GM19395 (cell line): Measurements from ENCODE around the gene MBTD1.
"Not testable (repeated sequence)": the region's sequence is repeated elsewhere in the genome, so short reads cannot be mapped to it uniquely, and the experiment has no call there.

Source experiments
- ATAC-seq: cut with Tn5 transposase; IDR thresholded peaks from one replicate; pipeline ENCODE4 v1.9.1; 2021; ENCODE audit warnings: mild to moderate bottlenecking, moderate library complexity; ENCODE audit not compliant: unreplicated experiment

The MBTD1 gene

GRCh38 chr17:51256101-51256500, 3.7 kb downstream of the MBTD1 start:
- ATAC-seq, result no peak

- no peak for ATAC-seq
These were observed 4.2 kb downstream of the MBTD1 start for GRCh38 chr17:51255673-51256072.

GRCh38 chr17:51251010-51251409, 8.8 kb downstream of the MBTD1 start:
- ATAC-seq, result no peak

GRCh38 chr17:51250314-51250840, 9.5 kb downstream of the MBTD1 start:
- ATAC-seq, result no peak

GRCh38 chr17:51245535-51245934, 14.3 kb downstream of the MBTD1 start:
- ATAC-seq, result no peak

- ATAC-seq, result no peak
These were observed 15.8 kb downstream of the MBTD1 start for GRCh38 chr17:51244041-51244440.

GRCh38 chr17:51240275-51240674, 19.6 kb downstream of the MBTD1 start:
- ATAC-seq, result no peak

GRCh38 chr17:51238255-51238887, 21.5 kb downstream of the MBTD1 start:
- ATAC-seq, result peak; percentile 87

GRCh38 chr17:51234162-51234561, 25.7 kb downstream of the MBTD1 start:
- ATAC-seq, result no peak

- no peak for ATAC-seq
These were observed 27.9 kb downstream of the MBTD1 start for GRCh38 chr17:51231999-51232398.

- ATAC-seq, result no peak
These were observed 29.5 kb downstream of the MBTD1 start for GRCh38 chr17:51230306-51230705.

GRCh38 chr17:51229889-51230288, 30.0 kb downstream of the MBTD1 start:
- no peak for ATAC-seq

- no peak for ATAC-seq
These were observed 31.7 kb downstream of the MBTD1 start for GRCh38 chr17:51228161-51228560.

GRCh38 chr17:51225523-51225922, 34.3 kb downstream of the MBTD1 start:
- ATAC-seq, result not testable (repeated sequence)

GRCh38 chr17:51224402-51225262, 35.2 kb downstream of the MBTD1 start:
- no peak for ATAC-seq

GRCh38 chr17:51221322-51221721, 38.5 kb downstream of the MBTD1 start:
- no peak for ATAC-seq

- no peak for ATAC-seq
These were observed 41.9 kb downstream of the MBTD1 start for GRCh38 chr17:51217946-51218345.

- ATAC-seq, result no peak
These were observed 44.9 kb downstream of the MBTD1 start for GRCh38 chr17:51214920-51215319.

- ATAC-seq, result no peak
These were observed 56.0 kb downstream of the MBTD1 start for GRCh38 chr17:51203838-51204237.

GRCh38 chr17:51200846-51201245, 59.0 kb downstream of the MBTD1 start:
- ATAC-seq, result no peak

GRCh38 chr17:51200295-51200694, 59.6 kb downstream of the MBTD1 start:
- ATAC-seq, result no peak

- no peak for ATAC-seq
These were observed 62.1 kb downstream of the MBTD1 start for GRCh38 chr17:51197754-51198153.
